ENCODE measurements around the gene PSMA6. TPM values are rescaled to one million over a fixed set of nuclear protein-coding genes. Genes with fewer than 3 reads are reported as not detected.
"Not testable (repeated sequence)": the region's sequence is repeated elsewhere in the genome, so short reads cannot be mapped to it uniquely, and the experiment has no call there.

Gene PSMA6
- polyA plus RNA-seq, 1 donor, result 188 TPM

DNA sequence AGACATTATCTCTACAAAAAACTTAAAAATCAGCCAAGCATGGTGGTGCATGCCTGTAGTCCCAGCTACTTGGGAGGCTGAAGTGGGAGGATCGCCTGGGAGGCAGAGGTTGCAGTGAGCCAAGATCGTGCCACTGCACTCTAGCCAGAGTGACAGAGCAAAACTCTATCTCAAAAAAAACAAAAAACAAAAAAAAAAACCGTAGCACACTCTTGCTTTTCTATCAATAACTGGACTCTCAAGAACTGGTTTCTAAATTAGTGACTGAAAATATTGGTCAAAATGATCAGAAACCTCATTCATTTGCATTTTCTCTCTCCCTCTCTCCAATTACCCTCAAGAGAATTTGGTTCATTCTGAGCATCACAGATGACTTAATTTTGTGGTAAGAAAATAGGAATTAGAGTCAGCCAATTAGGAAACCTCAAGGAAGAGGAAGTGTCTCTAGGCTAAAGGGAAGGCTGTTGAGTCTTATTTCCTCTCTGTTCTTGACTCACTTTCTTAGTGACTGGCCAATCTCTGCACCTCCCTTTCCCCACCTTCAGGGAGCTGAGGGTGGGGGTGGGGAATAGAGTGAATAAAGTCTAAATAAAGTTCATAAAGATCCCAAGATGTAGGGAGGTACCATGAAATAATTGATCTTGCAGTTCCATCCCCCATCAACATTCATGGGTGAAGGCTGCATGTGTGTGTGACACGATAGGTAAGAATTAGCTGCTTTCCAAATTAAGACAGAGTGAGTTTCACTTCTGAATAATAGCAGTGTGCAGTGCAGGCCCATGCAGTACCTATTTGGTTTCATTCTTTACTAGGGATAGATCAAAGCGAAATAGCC is 6.8 kb upstream of the PSMA6 start:
- DNase-seq, result no peak

- DNase-seq, result no peak
Measured at GRCh38 chr14:35286003-35286600, 6.1 kb upstream of the PSMA6 start.

DNA sequence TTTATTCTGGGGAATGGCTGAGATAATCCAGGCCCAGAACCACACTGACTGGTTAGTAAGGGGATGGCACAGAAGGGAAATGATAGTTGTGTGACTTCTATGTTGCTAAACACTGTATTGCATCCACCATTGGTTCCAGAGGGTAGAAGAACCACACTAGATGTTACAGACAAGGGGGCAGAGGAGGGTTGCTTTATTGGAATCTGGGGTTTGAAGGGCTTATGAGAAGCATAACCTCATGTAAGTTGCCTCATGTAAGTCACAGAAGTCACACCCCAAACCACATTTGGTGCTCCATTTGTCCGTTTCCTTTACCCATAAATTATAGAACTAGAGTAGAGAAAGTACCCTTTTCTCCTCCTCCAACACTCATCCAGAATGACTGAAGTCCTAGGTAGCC is 5.5 kb upstream of the PSMA6 start:
- no peak for DNase-seq

GRCh38 chr14:35287431-35288013 is 4.7 kb upstream of the PSMA6 start:
- DNase-seq, result no peak

DNA sequence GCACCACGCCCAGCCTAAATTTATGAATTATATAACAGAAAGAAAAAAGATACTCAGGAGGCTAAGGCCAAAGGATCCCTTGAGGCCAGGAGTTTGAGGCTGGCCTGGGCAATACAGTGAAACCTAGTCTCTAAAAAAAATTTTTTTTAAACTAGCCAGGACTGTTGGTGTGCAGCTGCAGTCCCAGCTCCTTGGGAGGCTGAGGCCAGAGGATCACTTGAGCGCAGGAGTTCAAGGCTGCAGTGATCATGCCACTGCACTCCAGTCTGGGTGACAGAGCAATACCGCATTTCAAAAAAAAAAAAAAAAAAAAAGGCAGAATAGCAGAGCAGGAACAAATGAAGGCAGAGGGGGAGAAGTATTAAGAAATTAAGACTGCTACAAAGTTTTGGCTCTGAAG is 2.6 kb upstream of the PSMA6 start:
- DNase-seq, result no peak

GRCh38 chr14:35292770-35293561 is 784 bp downstream of the PSMA6 start:
- no peak for DNase-seq

DNA sequence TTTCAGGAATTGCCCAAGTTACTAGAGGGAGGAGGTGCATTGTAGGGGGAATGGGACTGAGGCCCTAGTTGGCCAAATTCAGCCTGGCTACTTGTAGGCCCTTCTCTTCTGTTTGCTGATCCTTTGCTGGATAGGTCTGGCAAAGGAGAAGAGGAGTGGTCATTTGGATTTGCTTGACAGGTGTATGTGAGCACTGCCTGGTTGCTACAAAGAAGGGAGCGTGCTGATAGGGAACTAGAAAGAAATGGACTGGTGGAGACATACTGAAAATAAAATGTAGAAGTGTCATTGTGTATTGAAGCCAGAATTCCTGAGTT is 3.6 kb downstream of the PSMA6 start:
- no peak for DNase-seq

GRCh38 chr14:35296545-35296944 is 4.4 kb downstream of the PSMA6 start:
- DNase-seq, result no peak

DNA sequence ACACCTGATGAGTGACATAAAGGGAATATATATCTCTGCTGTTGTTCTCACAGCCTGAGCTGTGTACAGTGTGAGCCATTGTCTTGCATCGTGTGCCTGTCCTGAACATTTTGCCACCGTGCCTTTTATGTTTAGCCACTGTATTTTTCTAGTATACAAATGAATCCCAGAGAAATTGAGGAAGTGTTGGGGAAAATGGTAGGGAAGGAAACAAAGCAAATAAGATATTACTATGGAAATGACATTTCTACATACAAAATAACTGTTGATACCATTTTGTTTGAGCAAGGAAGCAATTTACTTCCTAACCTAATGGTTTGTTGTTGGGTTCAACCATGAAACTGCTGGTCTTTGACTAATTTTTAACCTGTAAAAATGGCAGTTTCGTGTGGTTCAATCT is 5.5 kb downstream of the PSMA6 start:
- DNase-seq, result no peak

GRCh38 chr14:35298351-35298750 is 6.2 kb downstream of the PSMA6 start:
- DNase-seq, result no peak

DNA sequence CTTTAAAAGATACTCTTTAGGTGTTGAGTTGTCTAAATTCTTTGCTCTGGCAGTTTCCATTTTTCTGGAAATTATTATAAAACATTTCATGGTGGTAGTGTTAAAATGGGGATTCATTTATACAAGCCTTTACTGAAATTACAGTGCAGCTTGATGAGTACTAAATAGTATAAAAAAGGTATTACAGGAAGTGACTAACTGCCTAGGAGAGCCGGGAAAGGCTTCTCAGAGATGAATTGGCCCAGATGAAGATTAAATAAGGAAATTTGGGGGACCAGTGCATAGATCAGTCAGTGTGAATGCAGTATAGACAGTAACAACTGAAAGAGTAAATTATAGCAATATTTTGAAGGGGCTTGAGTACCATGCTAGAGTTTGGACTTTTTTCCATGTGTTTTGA is 7.5 kb downstream of the PSMA6 start:
- DNase-seq, result no peak

GRCh38 chr14:35300228-35300627 is 8.0 kb downstream of the PSMA6 start:
- no peak for DNase-seq

DNA sequence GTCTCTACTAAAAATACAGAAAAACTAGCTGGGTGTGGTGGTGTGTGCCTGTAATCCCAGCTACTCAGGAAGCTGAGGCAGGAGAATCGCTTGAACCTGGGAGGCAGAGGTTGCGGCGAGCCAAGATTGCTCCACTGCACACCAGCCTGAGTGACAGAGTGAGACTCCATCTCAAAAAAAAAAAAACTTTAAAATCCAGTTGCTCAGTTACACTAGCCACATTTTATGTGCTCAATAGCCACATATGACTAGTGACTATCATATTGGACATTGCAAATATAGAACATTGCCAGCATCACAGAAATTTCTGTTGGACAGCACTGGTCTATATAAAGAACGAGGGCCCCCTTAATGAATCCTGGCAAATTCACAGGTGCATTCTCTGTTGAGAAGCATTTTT is 9.2 kb downstream of the PSMA6 start:
- not testable (repeated sequence) for DNase-seq

DNA sequence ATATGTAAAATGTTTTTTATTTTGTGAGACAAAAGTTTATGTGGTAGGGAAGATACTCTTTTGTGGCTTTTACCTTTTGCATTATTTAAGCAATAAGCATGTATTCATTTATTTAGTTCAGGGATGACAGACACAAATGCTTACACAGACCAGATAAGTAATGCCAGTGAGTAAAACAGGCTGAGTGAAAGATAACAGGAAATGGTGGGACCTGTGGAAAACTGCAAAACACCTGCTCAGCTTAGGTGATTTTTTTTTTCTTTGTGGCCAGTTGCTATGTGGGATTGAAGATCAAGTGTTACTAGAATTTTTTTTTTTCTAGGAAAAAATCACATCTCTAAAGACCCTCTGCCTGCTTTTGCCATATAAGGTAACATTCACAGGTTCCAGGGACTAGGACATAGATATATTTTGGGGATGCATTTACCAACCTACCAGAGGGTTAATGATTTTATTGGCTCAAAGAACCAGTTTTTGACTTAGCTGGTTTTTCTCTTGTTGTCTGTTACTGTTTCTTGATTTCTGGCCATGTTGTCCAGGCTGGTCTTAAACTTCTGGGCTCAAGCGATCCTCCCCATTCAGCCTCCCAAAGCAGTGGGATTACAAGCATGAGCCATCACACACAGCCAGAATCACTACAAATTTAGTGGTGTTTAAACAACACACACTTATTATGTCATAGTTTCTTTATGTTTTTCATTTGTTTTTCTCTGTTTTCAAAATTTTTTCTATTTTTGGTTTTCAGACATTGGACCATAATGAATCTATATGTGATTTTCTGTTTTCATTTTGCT is 9.8 kb downstream of the PSMA6 start:
- no peak for DNase-seq

GRCh38 chr14:35303149-35303935 is 11.2 kb downstream of the PSMA6 start:
- DNase-seq, result no peak

GRCh38 chr14:35304812-35305462 is 12.8 kb downstream of the PSMA6 start:
- no peak for DNase-seq

- no peak for DNase-seq
Measured at GRCh38 chr14:35305633-35306032, 13.5 kb downstream of the PSMA6 start.

GRCh38 chr14:35306114-35306513 is 13.9 kb downstream of the PSMA6 start:
- DNase-seq, result no peak

GRCh38 chr14:35317820-35318219 is 25.6 kb downstream of the PSMA6 start:
- no peak for DNase-seq

GRCh38 chr14:35319509-35319908 is 27.3 kb downstream of the PSMA6 start:
- no peak for DNase-seq

DNA sequence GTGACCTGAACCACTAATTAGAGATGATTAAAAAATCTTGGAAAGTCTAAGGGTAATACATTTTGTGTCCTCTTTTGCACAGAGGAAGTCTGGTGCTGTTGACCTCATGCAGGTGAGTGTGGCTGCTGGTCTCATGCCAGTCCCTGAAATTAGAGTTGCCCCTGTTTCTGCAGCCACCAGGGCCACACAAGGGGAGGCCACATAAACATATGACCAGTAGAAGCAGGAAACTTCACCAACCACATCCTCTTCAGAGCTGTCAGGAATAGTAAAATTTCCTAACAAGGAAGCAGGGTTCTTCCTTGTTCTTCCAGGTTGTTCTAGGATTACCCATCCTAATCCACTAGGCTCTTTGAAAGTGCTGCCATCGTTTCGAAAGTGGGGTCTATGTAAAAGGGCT is 28.3 kb downstream of the PSMA6 start:
- DNase-seq, result no peak

All from hindlimb muscle (tissue), 1 donor.